GM20431 (cell line): Measurements from ENCODE around the gene NKAIN4.
"Not testable (repeated sequence)": the region's sequence is repeated elsewhere in the genome, so short reads cannot be mapped to it uniquely, and the experiment has no call there.

Source experiments
- in situ Hi-C: fragments of 300-500 bp; cut with MseI, MboI; formaldehyde crosslinking; loops from one replicate; pipeline ENCODE4 v1.15.0; 2020; ENCODE audit warnings: low sequenced_read_pairs; ENCODE audit not compliant: unreplicated experiment

Gene NKAIN4

GRCh38 chr20:63260521-63260920, 6.3 kb upstream of the NKAIN4 start:
- in situ Hi-C loops = no loop called here

DNA sequence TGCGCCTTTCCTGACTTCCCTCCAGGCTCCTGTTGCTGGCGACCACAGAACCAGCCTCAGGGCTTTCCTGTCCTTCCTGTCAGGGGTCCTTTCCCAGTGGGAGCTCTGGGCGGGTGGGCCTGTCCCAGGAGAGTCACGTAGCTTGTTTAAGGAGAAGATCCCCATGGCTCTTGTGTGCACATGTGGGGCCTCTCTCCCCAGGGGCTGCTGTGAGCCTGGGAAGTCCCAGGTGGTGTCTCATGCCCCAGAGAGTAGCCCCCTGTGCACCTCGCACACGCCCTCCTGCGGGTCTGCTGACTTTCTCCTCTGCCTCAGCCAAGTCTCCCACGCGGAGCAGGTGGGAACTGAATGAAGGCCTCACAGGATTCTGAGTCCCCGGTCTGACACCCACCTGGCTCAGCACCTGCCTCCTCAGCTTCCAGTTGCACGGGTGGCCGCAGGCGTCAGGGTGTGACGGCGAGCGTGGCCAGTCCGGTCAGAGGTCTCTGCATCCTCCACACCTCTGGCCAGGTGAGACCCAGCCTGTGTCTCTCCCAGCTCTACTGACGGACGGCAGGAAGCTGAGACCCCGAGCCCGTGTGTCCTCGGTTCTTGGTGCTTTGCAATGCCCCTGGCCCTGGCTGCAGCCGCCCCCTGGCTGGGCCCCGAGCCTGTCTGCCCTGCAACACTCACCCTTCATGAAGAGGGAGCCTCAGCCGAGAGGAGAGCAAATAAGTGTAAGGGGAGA, 5.6 kb upstream of the NKAIN4 start:
- in situ Hi-C loops = no loop called here

- in situ Hi-C loops = no loop called here
These were observed 4.5 kb upstream of the NKAIN4 start for GRCh38 chr20:63258781-63259180.

DNA sequence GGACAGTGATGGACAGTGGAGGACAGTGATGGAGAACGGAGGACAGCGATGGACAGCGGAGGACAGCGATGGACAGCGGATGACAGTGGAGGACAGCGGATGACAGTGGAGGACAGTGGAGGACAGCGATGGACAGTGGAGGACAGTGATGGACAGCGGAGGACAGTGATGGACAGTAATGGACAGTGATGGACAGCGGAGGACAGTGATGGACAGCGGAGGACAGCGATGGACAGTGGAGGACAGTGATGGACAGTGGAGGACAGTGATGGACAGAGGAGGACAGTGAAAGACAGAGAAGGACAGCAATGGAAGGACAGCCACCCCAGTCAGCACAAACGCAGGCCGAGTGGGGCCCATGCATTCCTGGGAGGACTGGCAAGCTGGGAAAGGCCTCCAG, 3.4 kb upstream of the NKAIN4 start:
- in situ Hi-C loops = no loop called here

GRCh38 chr20:63256954-63257353, 2.7 kb upstream of the NKAIN4 start:
- in situ Hi-C loops = no loop called here

DNA sequence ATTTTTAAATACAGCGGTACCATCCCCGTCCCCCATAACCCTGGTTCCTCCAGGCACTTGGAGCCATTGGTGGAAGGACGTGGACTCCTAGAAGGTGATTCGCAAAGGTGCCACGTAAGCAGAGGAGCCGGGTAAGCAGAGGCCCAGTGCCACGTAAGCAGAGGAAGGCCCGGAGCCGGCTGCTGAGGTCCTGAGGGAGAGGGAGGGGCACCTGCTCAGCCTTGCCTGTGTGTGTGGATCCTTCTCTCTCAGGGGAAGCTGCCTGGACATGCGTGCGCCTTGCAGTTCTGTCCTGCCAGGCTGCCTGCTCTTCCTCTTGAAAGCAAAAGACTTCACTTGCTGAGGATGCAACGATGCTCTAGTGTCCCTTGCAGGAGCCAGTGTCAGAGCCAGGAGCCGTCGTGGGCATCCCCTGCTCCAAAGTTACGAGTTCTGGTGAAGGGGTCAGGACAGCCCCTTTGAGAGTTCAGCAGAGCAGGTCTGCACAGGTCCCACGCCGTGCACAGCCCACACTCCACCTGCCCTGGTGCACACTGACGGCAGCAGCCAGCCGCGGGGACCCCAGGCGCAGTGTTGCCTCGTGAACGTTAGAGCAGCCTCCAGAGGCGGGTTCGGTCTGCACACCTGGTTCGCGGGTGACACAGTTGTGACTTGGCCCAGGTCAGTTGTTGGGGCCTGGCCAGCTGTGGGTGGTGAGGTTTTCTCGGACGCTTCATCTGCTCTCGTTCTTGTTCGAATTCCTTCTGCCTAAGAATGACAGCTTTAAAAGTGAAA, 1.9 kb upstream of the NKAIN4 start:
- in situ Hi-C loops = no loop called here

- in situ Hi-C loops = no loop called here
These were observed 532 bp upstream of the NKAIN4 start for GRCh38 chr20:63254606-63255384.

GRCh38 chr20:63253438-63254231, 628 bp downstream of the NKAIN4 start:
- in situ Hi-C loops = no loop called here

GRCh38 chr20:63253065-63253437, 1.2 kb downstream of the NKAIN4 start:
- in situ Hi-C loops = no loop called here

GRCh38 chr20:63252284-63252711, 2.0 kb downstream of the NKAIN4 start:
- in situ Hi-C loops = no loop called here

- in situ Hi-C loops = not testable (repeated sequence)
These were observed 2.9 kb downstream of the NKAIN4 start for GRCh38 chr20:63251350-63251749.

GRCh38 chr20:63249891-63250290, 4.4 kb downstream of the NKAIN4 start:
- in situ Hi-C loops = no loop called here

- in situ Hi-C loops = no loop called here
These were observed 5.2 kb downstream of the NKAIN4 start for GRCh38 chr20:63248835-63249591.

- in situ Hi-C loops = no loop called here
These were observed 6.5 kb downstream of the NKAIN4 start for GRCh38 chr20:63247671-63248228.

GRCh38 chr20:63246490-63247288, 7.6 kb downstream of the NKAIN4 start:
- in situ Hi-C loops = no loop called here

- in situ Hi-C loops = no loop called here
These were observed 9.8 kb downstream of the NKAIN4 start for GRCh38 chr20:63244468-63244867.

GRCh38 chr20:63243604-63244247, 10.5 kb downstream of the NKAIN4 start:
- in situ Hi-C loops = no loop called here

GRCh38 chr20:63242736-63243135, 11.5 kb downstream of the NKAIN4 start:
- in situ Hi-C loops = no loop called here
